GM21526 (cell line): ENCODE results near the gene NUP210.
"Not testable (repeated sequence)": the region's sequence is repeated elsewhere in the genome, so short reads cannot be mapped to it uniquely, and the experiment has no call there.

Experiments used
- ATAC-seq: cut with Tn5 transposase; IDR thresholded peaks from one replicate; pipeline ENCODE4 v1.9.1; 2021; ENCODE audit warnings: moderate library complexity; ENCODE audit not compliant: unreplicated experiment, low FRiP score

NUP210 gene

GRCh38 chr3:13377741-13378140 is 42.4 kb downstream of the NUP210 start:
- ATAC-seq = not testable (repeated sequence)

- no peak for ATAC-seq
Observed at GRCh38 chr3:13377021-13377420, 43.1 kb downstream of the NUP210 start.

GRCh38 chr3:13376091-13376490 is 44.0 kb downstream of the NUP210 start:
- no peak for ATAC-seq

- ATAC-seq = no peak
Observed at GRCh38 chr3:13375464-13375863, 44.7 kb downstream of the NUP210 start.

- no peak for ATAC-seq
Observed at GRCh38 chr3:13373975-13374586, 46.0 kb downstream of the NUP210 start.

- ATAC-seq = no peak
Observed at GRCh38 chr3:13372656-13373055, 47.5 kb downstream of the NUP210 start.

GRCh38 chr3:13372126-13372525 is 48.0 kb downstream of the NUP210 start:
- ATAC-seq = no peak

GRCh38 chr3:13371100-13372075 is 48.7 kb downstream of the NUP210 start:
- no peak for ATAC-seq

- ATAC-seq = no peak
Observed at GRCh38 chr3:13370609-13371008, 49.5 kb downstream of the NUP210 start.

GRCh38 chr3:13370055-13370454 is 50.1 kb downstream of the NUP210 start:
- no peak for ATAC-seq

- ATAC-seq = no peak
Observed at GRCh38 chr3:13368834-13369233, 51.3 kb downstream of the NUP210 start.

- ATAC-seq = no peak
Observed at GRCh38 chr3:13367728-13368127, 52.4 kb downstream of the NUP210 start.

GRCh38 chr3:13365390-13366379 is 54.4 kb downstream of the NUP210 start:
- no peak for ATAC-seq

- ATAC-seq = no peak
Observed at GRCh38 chr3:13364602-13365271, 55.4 kb downstream of the NUP210 start.

GRCh38 chr3:13362551-13362950 is 57.6 kb downstream of the NUP210 start:
- ATAC-seq = no peak

GRCh38 chr3:13359916-13360315 is 60.2 kb downstream of the NUP210 start:
- no peak for ATAC-seq

GRCh38 chr3:13358643-13359042 is 61.5 kb downstream of the NUP210 start:
- ATAC-seq = no peak

- no peak for ATAC-seq
Observed at GRCh38 chr3:13358051-13358450, 62.1 kb downstream of the NUP210 start.

- no peak for ATAC-seq
Observed at GRCh38 chr3:13357074-13357473, 63.0 kb downstream of the NUP210 start.

- ATAC-seq = no peak
Observed at GRCh38 chr3:13353936-13354542, 66.1 kb downstream of the NUP210 start.
